Tibial nerve (tissue), 4 donors: ENCODE results near the gene PCYT1A. TPM values are rescaled to one million over a fixed set of nuclear protein-coding genes. Genes with fewer than 3 reads are reported as not detected.
"Not testable (repeated sequence)": the region's sequence is repeated elsewhere in the genome, so short reads cannot be mapped to it uniquely, and the experiment has no call there.

Source experiments
- DNase-seq, 2 donors: peaks; one replicate each; pipeline ENCODE4 v3.0.0-alpha.2; 2019; ENCODE audit warnings: low spot score in 2 of 2
- H3K27ac ChIP-seq, 4 donors: fragments of 200-600 bp; sonication (generic) in 3 of 4; one replicate each; pipeline ENCODE4 v1.5.1; 2017 to 2019; ENCODE audit warnings: mild to moderate bottlenecking in 1 of 4
- H3K27me3 ChIP-seq, 2 donors: fragments of 200-600 bp; sonication (generic) in 1 of 2; one replicate each; pipeline versions ENCODE4 v1.5.1 to v1.6.0; 2017 to 2019
- H3K36me3 ChIP-seq, 3 donors: fragments of 200-600 bp; sonication (generic); one replicate each; pipeline ENCODE4 v1.5.1; 2018 to 2019
- H3K4me1 ChIP-seq, 4 donors: fragments of 200-600 bp; sonication (generic) in 3 of 4; one replicate each; pipeline ENCODE4 v1.5.1; 2017 to 2019
- H3K4me3 ChIP-seq, 4 donors: fragments of 200-600 bp; sonication (generic) in 3 of 4; one replicate each; pipeline ENCODE4 v1.5.1; 2017 to 2019; ENCODE audit warnings: mild to moderate bottlenecking in 1 of 4, moderate library complexity in 1 of 4
- H3K9me3 ChIP-seq, 4 donors: fragments of 200-600 bp; sonication (generic) in 3 of 4; one replicate each; pipeline ENCODE4 v1.5.1; 2017 to 2019
- EP300 ChIP-seq, 2 donors: sonication (generic); formaldehyde crosslinking; IDR thresholded peaks; one replicate each; pipeline ENCODE4 v1.6.1; 2017; ENCODE audit warnings: antibody characterized with exemption in 2 of 2, mild to moderate bottlenecking in 1 of 2
- POLR2A ChIP-seq, 2 donors: fragments of 450-650 bp; IDR thresholded peaks; one replicate each; pipeline ENCODE4 v1.6.1; 2017; ENCODE audit warnings: antibody characterized with exemption in 2 of 2, mild to moderate bottlenecking in 2 of 2, moderate library complexity in 2 of 2
- WGBS, 2 donors: methylation state at CpG; one replicate each; pipeline ENCODE4 v1.1.5; 2018; 5-methylcytosine and 5-hydroxymethylcytosine counted together
- total RNA-seq, 4 donors: library from RNA; depleted of rRNA; stranded (reverse); fragments of >200 nt; gene quantifications; one replicate each; pipeline ENCODE4 v1.1.0, GENCODE V29; 2016
- TF ChIP-seq, protein P1 (sequence below), 5 experiments: fragments of 200-600 bp in 3 of 5; fragments of 450-650 bp in 2 of 5; sonication (generic) in 3 of 5; IDR thresholded peaks; one replicate each; pipeline ENCODE4 v1.5.1; 2016 to 2019; ENCODE audit warnings: antibody characterized with exemption in 5 of 5, mild to moderate bottlenecking in 3 of 5, moderate library complexity in 2 of 5

The PCYT1A gene
- total RNA-seq, 4 donors from 2014 or later: 51.9 to 98.1 (median 73.0) TPM

GRCh38 chr3:196210673-196211556 lies 76.6 kb downstream of the PCYT1A start, which contains the start of gene ZDHHC19:
Gene ZDHHC19, minus strand, starts transcription at chr3:196211400. Its CDS starts 85 bp downstream, at chr3:196211315.
- Histone ChIP-seq H3K36me3 (no peaks in the 10 kb centered on the region), H3K27ac (no peak within 1 kb of the TSS), H3K4me1 (peaks cover 0 to 10% (median 0%) of the 10 kb centered on the region in 4 donors), H3K9me3 (no peaks in the 10 kb centered on the region), H3K27me3 (peaks cover 0 to 37% of the 10 kb centered on the region in 2 donors), H3K4me3 (no peak within 1 kb of the TSS)
- no peak for TF ChIP-seq POLR2A (IDR thresholded peaks at IDR 0.05)
- TF ChIP-seq EP300 (IDR thresholded peaks at IDR 0.05): no peak
- TF ChIP-seq, protein P1, sequence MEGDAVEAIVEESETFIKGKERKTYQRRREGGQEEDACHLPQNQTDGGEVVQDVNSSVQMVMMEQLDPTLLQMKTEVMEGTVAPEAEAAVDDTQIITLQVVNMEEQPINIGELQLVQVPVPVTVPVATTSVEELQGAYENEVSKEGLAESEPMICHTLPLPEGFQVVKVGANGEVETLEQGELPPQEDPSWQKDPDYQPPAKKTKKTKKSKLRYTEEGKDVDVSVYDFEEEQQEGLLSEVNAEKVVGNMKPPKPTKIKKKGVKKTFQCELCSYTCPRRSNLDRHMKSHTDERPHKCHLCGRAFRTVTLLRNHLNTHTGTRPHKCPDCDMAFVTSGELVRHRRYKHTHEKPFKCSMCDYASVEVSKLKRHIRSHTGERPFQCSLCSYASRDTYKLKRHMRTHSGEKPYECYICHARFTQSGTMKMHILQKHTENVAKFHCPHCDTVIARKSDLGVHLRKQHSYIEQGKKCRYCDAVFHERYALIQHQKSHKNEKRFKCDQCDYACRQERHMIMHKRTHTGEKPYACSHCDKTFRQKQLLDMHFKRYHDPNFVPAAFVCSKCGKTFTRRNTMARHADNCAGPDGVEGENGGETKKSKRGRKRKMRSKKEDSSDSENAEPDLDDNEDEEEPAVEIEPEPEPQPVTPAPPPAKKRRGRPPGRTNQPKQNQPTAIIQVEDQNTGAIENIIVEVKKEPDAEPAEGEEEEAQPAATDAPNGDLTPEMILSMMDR (IDR thresholded peaks at IDR 0.05): no peak
- WGBS, 2 donors: 57 to 62% methylated on average over 23 of the region's 23 CpGs
- DNase-seq: no peak

DNA sequence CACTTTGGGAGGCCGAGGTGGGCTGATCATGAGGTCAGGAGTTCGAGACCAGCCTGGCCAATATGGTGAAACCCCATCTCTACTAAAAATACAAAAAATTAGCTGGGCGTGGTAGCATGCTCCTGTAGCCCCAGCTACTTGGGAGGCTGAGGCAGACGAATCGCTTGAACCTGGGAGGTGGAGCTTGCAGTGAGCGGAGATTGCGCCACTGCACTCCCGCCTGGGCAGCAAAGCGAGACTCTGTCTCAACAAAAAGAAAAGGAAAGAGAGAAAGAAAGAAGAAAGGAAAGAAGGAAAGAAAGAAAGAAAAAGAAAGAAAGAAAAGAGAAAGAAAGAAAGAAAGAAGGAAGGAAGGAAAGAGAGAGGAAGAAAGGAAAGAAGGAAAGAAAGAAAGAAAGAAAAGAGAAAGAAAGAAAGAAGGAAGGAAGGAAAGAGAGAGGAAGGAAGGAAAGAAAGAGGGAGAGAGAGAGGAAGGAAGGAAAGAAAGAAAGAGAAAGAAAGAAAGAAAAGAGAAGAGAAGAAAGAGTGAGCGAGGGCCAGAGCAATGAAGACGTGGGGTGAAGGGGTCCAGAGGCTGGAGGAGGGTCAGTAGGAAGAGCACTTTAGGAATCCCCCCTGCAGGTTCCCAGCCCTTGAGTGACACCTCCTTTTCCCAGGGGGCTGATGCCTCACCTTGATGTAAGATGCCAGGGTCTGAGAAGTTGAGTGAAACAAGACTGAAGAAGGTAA lies 77.4 kb downstream of the PCYT1A start:
- not testable (repeated sequence) for H3K9me3 ChIP-seq, H3K27ac ChIP-seq, H3K36me3 ChIP-seq, H3K4me3 ChIP-seq, DNase-seq
- H3K27me3 ChIP-seq: peaks cover 0 to 39% of the 10 kb centered on the region in 2 donors
- H3K4me1 ChIP-seq: peaks cover 0 to 10% (median 0%) of the 10 kb centered on the region in 4 donors
- 89 to 93% methylated on average over 11 of the region's 11 CpGs for WGBS, 2 donors

DNA sequence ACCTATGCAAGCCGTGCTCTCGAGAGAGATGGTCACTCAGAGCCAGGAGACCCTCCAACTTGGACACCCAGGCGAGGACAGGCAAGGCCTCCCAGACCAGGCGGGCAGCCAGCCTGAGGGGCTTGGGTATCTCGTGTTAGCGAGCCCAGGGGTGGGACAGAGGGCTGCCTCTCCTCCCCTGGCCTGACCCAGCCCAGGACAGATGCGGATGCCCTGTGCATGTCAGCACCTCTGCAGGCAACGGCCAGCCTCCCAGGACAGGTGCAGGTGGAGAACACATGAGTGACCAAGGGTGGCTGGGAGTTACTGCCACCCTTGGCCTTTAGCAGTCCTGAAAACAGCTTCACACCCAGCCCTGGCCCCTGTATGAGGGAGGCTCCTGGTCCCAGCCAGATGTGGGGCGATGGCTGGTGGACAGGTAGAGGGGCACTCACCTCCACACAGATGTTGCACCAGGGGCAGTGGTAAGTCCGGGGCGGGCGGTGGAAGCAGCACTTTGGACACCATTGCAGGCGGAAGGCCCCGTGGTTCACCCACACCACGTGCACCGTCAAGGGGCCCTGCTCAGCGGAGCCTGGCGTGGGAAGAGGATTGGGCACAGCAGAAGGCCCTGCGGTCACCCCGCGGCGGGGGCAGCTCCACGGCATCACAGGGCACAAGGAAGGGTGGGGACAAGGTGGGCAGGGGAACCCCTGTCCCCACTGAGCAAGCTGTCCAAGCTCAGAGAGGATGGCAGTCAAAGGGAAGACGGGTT lies 78.4 kb downstream of the PCYT1A start:
- Histone ChIP-seq H3K4me3 (no peak overlapping the region), H3K9me3 (peaks cover 0 to 10% (median 0%) of the 10 kb centered on the region in 4 donors), H3K36me3 (no peaks in the 10 kb centered on the region), H3K4me1 (peaks cover 0 to 10% (median 0%) of the 10 kb centered on the region in 4 donors), H3K27me3 (peaks cover 0 to 34% of the 10 kb centered on the region in 2 donors), H3K27ac (no peak overlapping the region)
- no peak for TF ChIP-seq POLR2A (IDR thresholded peaks at IDR 0.05)
- no peak for TF ChIP-seq EP300 (IDR thresholded peaks at IDR 0.05)
- TF ChIP-seq, protein P1 (IDR thresholded peaks at IDR 0.05): no peak
- 83 to 95% methylated on average over 21 to 24 of the region's 24 CpGs for WGBS, 2 donors
- no peak for DNase-seq

GRCh38 chr3:196207833-196208607 lies 79.5 kb downstream of the PCYT1A start:
- Histone ChIP-seq H3K4me3 (peak overlapping the region in 3 of 4 donors; percentile 15 to 45 (median 40)), H3K9me3 (peaks cover 0 to 10% (median 0%) of the 10 kb centered on the region in 4 donors), H3K4me1 (peaks cover 0 to 10% (median 0%) of the 10 kb centered on the region in 4 donors), H3K36me3 (no peaks in the 10 kb centered on the region), H3K27me3 (peaks cover 0 to 34% of the 10 kb centered on the region in 2 donors), H3K27ac (no peak overlapping the region)
- no peak for DNase-seq
- 29 to 37% methylated on average over 44 to 45 of the region's 49 CpGs for WGBS, 2 donors
- TF ChIP-seq, protein P1 (IDR thresholded peaks at IDR 0.05): no peak
- TF ChIP-seq POLR2A (IDR thresholded peaks at IDR 0.05) (no peak), EP300 (IDR thresholded peaks at IDR 0.05) (no peak)
